ENCODE measurements around the gene KAT14.

DNA sequence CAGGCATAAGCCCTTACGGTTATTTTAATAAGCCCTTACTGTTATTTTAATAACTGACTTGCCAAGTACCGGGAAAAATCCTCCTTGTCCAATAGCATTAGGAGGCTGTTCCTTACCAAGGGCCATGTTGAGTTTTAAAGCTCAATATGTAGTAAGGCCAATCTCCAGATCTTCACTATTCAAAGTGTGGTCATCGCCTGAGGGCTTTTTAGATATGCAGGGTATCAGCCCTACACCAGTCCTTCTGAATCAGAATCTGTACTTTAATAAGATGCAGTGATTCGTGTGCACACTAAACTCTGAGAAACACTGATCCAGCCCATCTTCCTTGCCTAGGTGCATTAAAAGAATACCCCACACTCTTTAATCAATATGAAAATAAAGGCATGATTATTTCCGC, 77.9 kb downstream of the KAT14 start:
- TF ChIP-seq EZH2 (IDR thresholded peaks at IDR 0.05; ENCODE audit: borderline replicate concordance, low read length) = no peak
- no peak for TF ChIP-seq CTCF (conservative IDR thresholded peaks at IDR 0.05 in 1 of 2, IDR thresholded peaks at IDR 0.05 in 1 of 2; ENCODE audit: extremely low read depth in 1 of 2, insufficient read depth in 1 of 2, low read depth in 1 of 2, low read length in 2 of 2)
